CD4-positive, alpha-beta T cell (primary cell): Measurements from ENCODE around the gene ZNF609. TPM values are rescaled to one million over a fixed set of nuclear protein-coding genes. Genes with fewer than 3 reads are reported as not detected.
A peak's percentile ranks its signal among the peaks of the same experiment; 100 is the strongest.

Experiments
- ATAC-seq: fragments of 200-7000 bp; cut with Tn5 transposase; one replicate; pipeline ENCODE4 v1.10.0; 2022; ENCODE audit warnings: mild to moderate bottlenecking; ENCODE audit not compliant: poor library complexity
- CTCF ChIA-PET: fragments of 350-600 bp; sonication (Branson Sonifier 250); formaldehyde crosslinking; loops from one replicate; lab custom pipeline; 2021; ENCODE audit warnings: antibody characterized with exemption, inconsistent platforms; lab: Charles Lee
- POLR2A ChIA-PET: fragments of 350-600 bp; sonication (Branson Sonifier 250); formaldehyde crosslinking; loops from one replicate; lab custom pipeline; 2021; ENCODE audit warnings: antibody characterized with exemption, inconsistent platforms; lab: Charles Lee
- DNase-seq, 14 experiments: peaks; one replicate each; pipeline ENCODE4 v3.0.0-alpha.2; 2013 to 2020; ENCODE audit warnings: mixed read lengths in 2 of 14
- H3K27ac ChIP-seq, 2 donors: one replicate each; pipeline versions ENCODE4 v1.5.1 to v1.7.0; 2013; ENCODE audit warnings: low read length in 2 of 2, low read depth in 1 of 2, mild to moderate bottlenecking in 1 of 2
- H3K27me3 ChIP-seq, 2 experiments: 1 replicate in 1 of 2; 2 replicates in 1 of 2; pipeline versions ENCODE4 v1.6.1 to v1.7.0; 2013; ENCODE audit warnings: low read length in 2 of 2, control low read depth in 1 of 2, mild to moderate bottlenecking in 1 of 2, moderate library complexity in 1 of 2; ENCODE audit not compliant: insufficient read depth in 2 of 2, control insufficient read depth in 1 of 2
- H3K36me3 ChIP-seq: one replicate; pipeline ENCODE4 v1.6.1; 2013; ENCODE audit warnings: low read length, control low read depth; ENCODE audit not compliant: insufficient read depth
- H3K4me1 ChIP-seq: one replicate; pipeline ENCODE4 v1.6.1; 2013; ENCODE audit warnings: low read length, control low read depth; ENCODE audit not compliant: insufficient read depth
- H3K4me3 ChIP-seq: one replicate; pipeline ENCODE4 v1.5.1; 2013; ENCODE audit warnings: mild to moderate bottlenecking, low read length, moderate library complexity
- H3K9me3 ChIP-seq, 2 experiments: 1 replicate in 1 of 2; 2 replicates in 1 of 2; pipeline versions ENCODE4 v1.6.1 to v1.7.0; 2013; ENCODE audit warnings: low read length in 2 of 2, mild to moderate bottlenecking in 2 of 2, control low read depth in 1 of 2, moderate library complexity in 1 of 2; ENCODE audit not compliant: control insufficient read depth in 1 of 2, insufficient read depth in 1 of 2
- H3K27ac Mint-ChIP-seq: one replicate; pipeline ENCODE4 v1.8.0; 2020; ENCODE audit warnings: mixed read lengths
- H3K27me3 Mint-ChIP-seq: one replicate; pipeline ENCODE4 v1.8.0; 2021; ENCODE audit warnings: mixed read lengths
- H3K36me3 Mint-ChIP-seq: one replicate; pipeline ENCODE4 v1.8.0; 2021; ENCODE audit warnings: low read depth, mixed read lengths
- H3K4me1 Mint-ChIP-seq: one replicate; pipeline ENCODE4 v1.8.0; 2021; ENCODE audit warnings: low read depth, mixed read lengths
- H3K4me3 Mint-ChIP-seq: one replicate; pipeline ENCODE4 v1.8.0; 2020; ENCODE audit warnings: mild to moderate bottlenecking, mixed read lengths
- H3K9me3 Mint-ChIP-seq: one replicate; pipeline ENCODE4 v1.8.0; 2020; ENCODE audit warnings: mixed read lengths
- intact Hi-C, 2 experiments: fragments of 100-400 bp; cut with DNase I in 1 of 2; cut with micrococcal nuclease in 1 of 2; formaldehyde crosslinking; loops; one replicate each; pipeline versions ENCODE4 v1.15.1 to v1.9.0; 2023 to 2025; cut with DNase I, micrococcal nuclease
- total RNA-seq, 174 experiments: library from RNA in 2 of 174; stranded (reverse) in 2 of 174; gene quantifications; one replicate each; pipeline ENCODE4 v1.2.3 and lab custom pipeline; 2021 to 2026
- TF ChIP-seq, protein P1 (sequence below): fragments of 200-600 bp; IDR thresholded peaks from one replicate; pipeline ENCODE4 v1.8.0; 2022; ENCODE audit warnings: antibody characterized with exemption, mild to moderate bottlenecking

ZNF609 gene
- total RNA-seq, 2 experiments from 2014 or later = 62.4 to 65.3 TPM

DNA sequence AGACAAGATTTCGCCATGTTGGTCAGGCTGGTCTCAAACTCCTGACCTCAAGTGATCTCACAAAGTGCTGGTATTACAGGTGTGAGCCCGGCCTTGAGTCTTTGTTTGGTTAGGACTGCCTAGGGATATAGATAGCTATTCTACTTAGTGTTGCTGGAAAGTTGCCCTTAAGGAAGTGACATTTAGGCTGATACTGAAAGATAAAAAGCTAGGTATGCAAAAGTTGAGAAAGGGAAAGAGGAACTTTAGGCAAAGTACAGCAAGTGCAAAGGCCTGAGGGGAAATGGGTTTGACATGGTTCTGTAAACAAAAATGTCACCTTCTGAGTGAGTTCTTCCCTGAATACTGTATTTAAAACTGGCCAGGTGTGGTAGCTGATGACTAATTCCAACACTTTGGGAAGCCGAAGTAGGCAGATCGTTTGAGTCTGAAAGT, 111.5 kb downstream of the ZNF609 start:
- Mint-ChIP-seq H3K27me3 (no peaks in the 10 kb centered on the region), H3K4me1 (peaks cover 68% of the 10 kb centered on the region), H3K4me3 (peak overlapping the region; percentile 35), H3K27ac (peak overlapping the region; percentile 89), H3K36me3 (peaks cover 23% of the 10 kb centered on the region), H3K9me3 (peaks cover 2% of the 10 kb centered on the region)
- CTCF ChIA-PET = no interaction called here
- H3K27ac ChIP-seq = peak overlapping the region in 1 of 2 donors; percentile 25
- H3K4me1 ChIP-seq = peaks cover 17% of the 10 kb centered on the region
- POLR2A ChIA-PET = interaction anchor here (1.4 to 1.8 kb wide), 2 partner anchors 30 to 63 kb away, joined by 3 to 4 read pairs; no protein-coding TSS in a partner anchor
- ATAC-seq (peak; percentile 14), DNase-seq (no peak)
- H3K9me3 ChIP-seq = no peaks in the 10 kb centered on the region
- no peak overlapping the region for H3K4me3 ChIP-seq
- H3K27me3 ChIP-seq = no peaks in the 10 kb centered on the region
- H3K36me3 ChIP-seq = no peaks in the 10 kb centered on the region
- intact Hi-C loops = no loop called here
- TF ChIP-seq, protein P1, sequence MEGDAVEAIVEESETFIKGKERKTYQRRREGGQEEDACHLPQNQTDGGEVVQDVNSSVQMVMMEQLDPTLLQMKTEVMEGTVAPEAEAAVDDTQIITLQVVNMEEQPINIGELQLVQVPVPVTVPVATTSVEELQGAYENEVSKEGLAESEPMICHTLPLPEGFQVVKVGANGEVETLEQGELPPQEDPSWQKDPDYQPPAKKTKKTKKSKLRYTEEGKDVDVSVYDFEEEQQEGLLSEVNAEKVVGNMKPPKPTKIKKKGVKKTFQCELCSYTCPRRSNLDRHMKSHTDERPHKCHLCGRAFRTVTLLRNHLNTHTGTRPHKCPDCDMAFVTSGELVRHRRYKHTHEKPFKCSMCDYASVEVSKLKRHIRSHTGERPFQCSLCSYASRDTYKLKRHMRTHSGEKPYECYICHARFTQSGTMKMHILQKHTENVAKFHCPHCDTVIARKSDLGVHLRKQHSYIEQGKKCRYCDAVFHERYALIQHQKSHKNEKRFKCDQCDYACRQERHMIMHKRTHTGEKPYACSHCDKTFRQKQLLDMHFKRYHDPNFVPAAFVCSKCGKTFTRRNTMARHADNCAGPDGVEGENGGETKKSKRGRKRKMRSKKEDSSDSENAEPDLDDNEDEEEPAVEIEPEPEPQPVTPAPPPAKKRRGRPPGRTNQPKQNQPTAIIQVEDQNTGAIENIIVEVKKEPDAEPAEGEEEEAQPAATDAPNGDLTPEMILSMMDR = no peak

DNA sequence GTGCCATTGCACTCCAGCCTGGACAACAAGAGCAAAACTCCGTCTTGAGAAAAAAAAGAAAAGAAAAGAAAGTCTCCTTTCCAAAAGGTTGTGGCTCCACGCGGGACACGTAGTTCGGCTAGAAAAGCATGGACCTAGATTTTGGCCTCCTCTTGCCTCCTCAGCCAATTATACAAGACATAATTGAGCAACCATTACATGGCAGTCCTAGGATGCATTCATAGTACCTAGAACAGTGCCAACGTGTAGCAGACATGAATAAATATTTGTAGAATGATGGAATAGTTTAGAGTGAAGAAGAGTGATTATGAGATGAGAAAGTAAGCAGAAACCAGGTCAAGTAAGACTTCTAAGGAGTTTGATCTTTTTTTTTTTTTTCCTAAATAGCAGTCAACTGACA, 112.5 kb downstream of the ZNF609 start:
- intact Hi-C loops = no loop called here
- CTCF ChIA-PET = no interaction called here
- no peaks in the 10 kb centered on the region for H3K9me3 ChIP-seq
- Mint-ChIP-seq H3K36me3 (peaks cover 20% of the 10 kb centered on the region), H3K4me1 (peaks cover 66% of the 10 kb centered on the region), H3K27me3 (no peaks in the 10 kb centered on the region), H3K4me3 (no peak overlapping the region), H3K27ac (peak overlapping the region; percentile 11), H3K9me3 (peaks cover 2% of the 10 kb centered on the region)
- TF ChIP-seq, protein P1 = no peak
- H3K4me3 ChIP-seq = no peak overlapping the region
- peaks cover 17% of the 10 kb centered on the region for H3K4me1 ChIP-seq
- no peak for DNase-seq
- H3K27ac ChIP-seq = no peak overlapping the region
- no peak for ATAC-seq
- no peaks in the 10 kb centered on the region for H3K36me3 ChIP-seq
- H3K27me3 ChIP-seq = no peaks in the 10 kb centered on the region
- POLR2A ChIA-PET = interaction anchor here (1.4 to 1.8 kb wide), 2 partner anchors 29 to 62 kb away, joined by 3 to 4 read pairs; no protein-coding TSS in a partner anchor

DNA sequence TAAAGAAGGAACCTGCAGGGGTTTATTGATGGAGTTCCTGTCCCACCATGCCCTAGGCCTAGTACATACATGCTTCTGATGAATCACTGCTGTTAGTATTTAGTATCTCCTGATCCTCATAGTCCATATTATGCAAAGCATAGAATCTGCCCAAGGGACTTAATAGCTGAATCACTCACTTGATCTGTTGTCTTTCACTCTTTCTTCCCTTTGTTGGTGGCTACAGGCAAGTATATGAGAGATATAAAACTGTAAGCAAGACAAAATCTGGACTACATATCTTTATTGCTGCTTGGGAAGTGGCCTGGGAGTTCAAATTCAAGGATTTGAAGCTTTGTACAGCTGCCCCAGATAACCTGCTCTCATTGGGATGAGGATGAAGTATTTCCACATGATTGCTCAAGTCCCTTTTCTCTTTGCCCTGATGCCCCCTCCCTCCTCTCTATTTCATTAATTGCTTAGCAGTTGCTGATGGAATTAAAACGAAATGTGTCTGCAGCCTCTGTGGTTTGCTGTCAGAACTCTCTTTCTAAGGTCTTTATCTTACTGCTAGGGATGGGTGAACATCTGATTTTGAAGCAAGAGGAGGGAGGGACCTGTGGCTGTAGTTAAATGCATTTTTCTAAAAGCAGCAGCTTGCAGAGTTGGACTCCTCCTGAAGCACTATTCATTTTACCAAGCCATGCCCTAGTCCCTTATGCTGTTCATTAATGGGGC, 114.1 kb downstream of the ZNF609 start:
- CTCF ChIA-PET = no interaction called here
- H3K4me3 Mint-ChIP-seq = peak overlapping the region; percentile 13
- intact Hi-C loops = no loop called here
- H3K36me3 ChIP-seq = no peaks in the 10 kb centered on the region
- peaks cover 11% of the 10 kb centered on the region for H3K36me3 Mint-ChIP-seq
- POLR2A ChIA-PET = interaction anchor here (0.7 to 0.8 kb wide), 2 partner anchors 9 to 288 kb away, joined by 4 to 5 read pairs; no protein-coding TSS in a partner anchor
- H3K4me1 ChIP-seq = peaks cover 21% of the 10 kb centered on the region
- H3K27me3 Mint-ChIP-seq = no peaks in the 10 kb centered on the region
- H3K27ac ChIP-seq = peak overlapping the region in 1 of 2 donors; percentile 16
- ATAC-seq (peak; percentile 43), DNase-seq (no peak)
- H3K4me3 ChIP-seq = no peak overlapping the region
- TF ChIP-seq, protein P1 = no peak
- no peaks in the 10 kb centered on the region for H3K27me3 ChIP-seq
- H3K9me3 ChIP-seq = no peaks in the 10 kb centered on the region
- peak overlapping the region; percentile 66 for H3K27ac Mint-ChIP-seq
- peaks cover 2% of the 10 kb centered on the region for H3K9me3 Mint-ChIP-seq
- H3K4me1 Mint-ChIP-seq = peaks cover 50% of the 10 kb centered on the region
